Esophagus muscularis mucosa (tissue), 3 donors: ENCODE data around the gene GABRB2.

ENCODE experiments used
- POLR2A ChIP-seq: fragments of 450-650 bp; IDR thresholded peaks from one replicate; pipeline ENCODE4 v1.6.1; 2017; ENCODE audit warnings: antibody characterized with exemption, moderate library complexity, mild to moderate bottlenecking, low read depth
- POLR2AphosphoS5 ChIP-seq, 2 donors: sonication (generic); formaldehyde crosslinking; IDR thresholded peaks; one replicate each; pipeline ENCODE4 v1.6.1; 2017; ENCODE audit warnings: antibody characterized with exemption in 2 of 2
- TF ChIP-seq, protein P1 (sequence below), 3 experiments: fragments of 200-600 bp in 2 of 3; fragments of 450-650 bp in 1 of 3; sonication (generic) in 2 of 3; IDR thresholded peaks; one replicate each; pipeline ENCODE4 v1.5.1; 2017 to 2019; ENCODE audit warnings: antibody characterized with exemption in 3 of 3, mild to moderate bottlenecking in 2 of 3, moderate library complexity in 1 of 3

DNA sequence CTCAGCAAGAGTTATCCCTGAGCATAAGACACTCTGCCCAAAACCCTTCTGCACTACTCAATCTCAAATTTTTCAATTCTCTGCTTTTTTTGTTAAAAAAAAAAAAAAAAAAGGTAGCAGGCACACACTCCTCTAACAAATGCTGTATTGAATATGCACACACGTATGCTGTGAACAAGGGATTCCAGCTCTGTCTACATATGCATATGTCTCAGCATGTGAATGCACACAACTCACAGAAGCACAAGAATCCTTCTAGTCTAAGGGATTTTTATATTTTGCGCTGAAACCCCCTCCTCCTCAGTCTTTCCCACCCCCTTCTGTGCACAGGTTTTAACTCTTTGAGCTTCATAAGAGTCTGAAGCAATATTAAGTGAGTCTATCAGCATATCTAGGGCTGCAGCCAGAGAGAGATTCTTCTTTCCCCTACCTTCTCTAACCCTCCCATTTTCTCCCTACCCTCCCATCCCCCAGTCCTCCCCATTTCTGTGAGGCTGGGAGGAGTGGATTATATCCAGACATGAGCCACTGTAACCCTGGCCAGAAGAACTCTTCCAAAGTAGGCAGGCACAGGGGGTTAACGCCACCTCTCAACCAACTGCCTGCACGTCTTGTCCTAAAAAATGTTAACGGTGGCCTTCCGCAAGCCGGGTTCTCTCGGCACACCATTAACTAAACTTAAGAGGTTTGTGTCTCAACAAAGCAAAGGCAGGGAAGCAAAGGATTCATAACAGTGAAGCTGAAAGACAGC lies 1.0 kb downstream of the GABRB2 start:
- TF ChIP-seq, protein P1, sequence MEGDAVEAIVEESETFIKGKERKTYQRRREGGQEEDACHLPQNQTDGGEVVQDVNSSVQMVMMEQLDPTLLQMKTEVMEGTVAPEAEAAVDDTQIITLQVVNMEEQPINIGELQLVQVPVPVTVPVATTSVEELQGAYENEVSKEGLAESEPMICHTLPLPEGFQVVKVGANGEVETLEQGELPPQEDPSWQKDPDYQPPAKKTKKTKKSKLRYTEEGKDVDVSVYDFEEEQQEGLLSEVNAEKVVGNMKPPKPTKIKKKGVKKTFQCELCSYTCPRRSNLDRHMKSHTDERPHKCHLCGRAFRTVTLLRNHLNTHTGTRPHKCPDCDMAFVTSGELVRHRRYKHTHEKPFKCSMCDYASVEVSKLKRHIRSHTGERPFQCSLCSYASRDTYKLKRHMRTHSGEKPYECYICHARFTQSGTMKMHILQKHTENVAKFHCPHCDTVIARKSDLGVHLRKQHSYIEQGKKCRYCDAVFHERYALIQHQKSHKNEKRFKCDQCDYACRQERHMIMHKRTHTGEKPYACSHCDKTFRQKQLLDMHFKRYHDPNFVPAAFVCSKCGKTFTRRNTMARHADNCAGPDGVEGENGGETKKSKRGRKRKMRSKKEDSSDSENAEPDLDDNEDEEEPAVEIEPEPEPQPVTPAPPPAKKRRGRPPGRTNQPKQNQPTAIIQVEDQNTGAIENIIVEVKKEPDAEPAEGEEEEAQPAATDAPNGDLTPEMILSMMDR (IDR thresholded peaks at IDR 0.05): no peak
- no peak for TF ChIP-seq POLR2AphosphoS5 (IDR thresholded peaks at IDR 0.05)
- no peak for TF ChIP-seq POLR2A
